Activated CD4-positive, alpha-beta memory T cell treated with anti-CD3 and anti-CD28 coated beads, Interleukin-2, amount 10 ng/mL, durations not matched to agents 7 days and 5 days (primary cell): ENCODE results near the gene NEAT1. TPM values are rescaled to one million over a fixed set of nuclear protein-coding genes. Genes with fewer than 3 reads are reported as not detected.

Experiments
- total RNA-seq, 2 experiments: library from RNA; stranded (reverse); gene quantifications; one replicate each; pipeline ENCODE4 v1.2.3, GENCODE V29; 2021

NEAT1 gene
- total RNA-seq, 2 experiments from 2014 or later, result 1,222 to 1,245 TPM

Other genes with a start within 250 kb of the NEAT1 start
- gene CAPN1, start 240.9 kb upstream of the NEAT1 start, total RNA-seq, result 100 to 1,000 TPM; 164 to 167 TPM
- gene POLA2, start 160.8 kb upstream of the NEAT1 start, total RNA-seq, result 10 to 100 TPM; 42.0 to 51.1 TPM
- gene CDC42EP2, start 107.9 kb upstream of the NEAT1 start, total RNA-seq, result under 1 TPM; 0.38 to 0.70 TPM
- 10 to 100 TPM; 80.7 to 82.0 TPM for gene DPF2, start 88.9 kb upstream of the NEAT1 start, total RNA-seq
- under 1 TPM; 0.58 to 0.88 TPM for gene TIGD3, start 68.0 kb upstream of the NEAT1 start, total RNA-seq
- gene SLC25A45, start 40.2 kb upstream of the NEAT1 start, total RNA-seq, result 10 to 100 TPM; 19.4 to 19.8 TPM
- gene FRMD8, start 36.2 kb upstream of the NEAT1 start, total RNA-seq, result 10 to 100 TPM; 53.9 to 61.3 TPM
- 1,000 to 10,000 TPM; 7,674 to 7,759 TPM for gene MALAT1, start 76.2 kb downstream of the NEAT1 start, total RNA-seq
- 10 to 100 TPM; 56.9 to 58.5 TPM for gene SCYL1, start 102.3 kb downstream of the NEAT1 start, total RNA-seq
- gene LTBP3, start 135.6 kb downstream of the NEAT1 start, total RNA-seq, result 10 to 100 TPM; 55.4 to 60.0 TPM
- 10 to 100 TPM; 25.3 to 27.8 TPM for gene ZNRD2, start 147.7 kb downstream of the NEAT1 start, total RNA-seq
- 10 to 100 TPM; 45.6 to 48.0 TPM for gene FAM89B, start 149.7 kb downstream of the NEAT1 start, total RNA-seq
- 100 to 1,000 TPM; 118 to 119 TPM for gene EHBP1L1, start 153.3 kb downstream of the NEAT1 start, total RNA-seq
- 1 to 10 TPM in 1 of 2 experiments, under 1 TPM in 1; 0.80 to 1.0 TPM for gene KCNK7, start 173.0 kb downstream of the NEAT1 start, total RNA-seq
- gene MAP3K11, start 191.4 kb downstream of the NEAT1 start, total RNA-seq, result 10 to 100 TPM; 67.2 to 71.8 TPM
- 10 to 100 TPM; 39.8 to 40.3 TPM for gene PCNX3, start 193.0 kb downstream of the NEAT1 start, total RNA-seq
- gene SIPA1, start 215.3 kb downstream of the NEAT1 start, total RNA-seq, result 100 to 1,000 TPM; 201 to 205 TPM
- gene RELA, start 240.1 kb downstream of the NEAT1 start, total RNA-seq, result 100 to 1,000 TPM in 1 of 2 experiments, 10 to 100 TPM in 1; 91.2 to 102 TPM